Measurements from ENCODE around the gene GTPBP2.
A peak's percentile ranks its signal among the peaks of the same experiment; 100 is the strongest.
"Not testable (repeated sequence)": the region's sequence is repeated elsewhere in the genome, so short reads cannot be mapped to it uniquely, and the experiment has no call there.

The GTPBP2 gene

GRCh38 chr6:43658161-43658560 is 29.1 kb upstream of the GTPBP2 start:
- no peak for DNase-seq

GRCh38 chr6:43657221-43657802 is 28.2 kb upstream of the GTPBP2 start:
- no peak for DNase-seq

- not testable (repeated sequence) for DNase-seq
Observed at GRCh38 chr6:43652822-43653221, 23.8 kb upstream of the GTPBP2 start.

GRCh38 chr6:43648248-43648647 is 19.2 kb upstream of the GTPBP2 start:
- no peak for DNase-seq

GRCh38 chr6:43647613-43648012 is 18.5 kb upstream of the GTPBP2 start:
- DNase-seq: no peak

- no peak for DNase-seq
Observed at GRCh38 chr6:43645613-43645964, 16.5 kb upstream of the GTPBP2 start.

GRCh38 chr6:43644940-43645612 is 16.0 kb upstream of the GTPBP2 start, which contains the start of gene RSPH9:
Gene RSPH9 (plus strand): TSS chr6:43645036. CDS start chr6:43645099, 63 bp downstream.
- peak; percentile 61 for DNase-seq

- no peak for DNase-seq
Observed at GRCh38 chr6:43639984-43640800, 11.1 kb upstream of the GTPBP2 start.

GRCh38 chr6:43636308-43636659 is 7.2 kb upstream of the GTPBP2 start:
- DNase-seq: no peak

GRCh38 chr6:43635387-43636307 is 6.6 kb upstream of the GTPBP2 start, which contains the start of gene MAD2L1BP:
Gene MAD2L1BP (plus strand): TSS chr6:43635840. CDS start chr6:43635876, 36 bp downstream.
- DNase-seq: peak; percentile 80

GRCh38 chr6:43634702-43635303 is 5.7 kb upstream of the GTPBP2 start:
- no peak for DNase-seq

- not testable (repeated sequence) for DNase-seq
Observed at GRCh38 chr6:43633002-43633401, 3.9 kb upstream of the GTPBP2 start.

GRCh38 chr6:43630980-43631619 is 2.0 kb upstream of the GTPBP2 start:
- DNase-seq: no peak

GRCh38 chr6:43629505-43630300 is 639 bp upstream of the GTPBP2 start:
- DNase-seq: peak; percentile 95

GRCh38 chr6:43628393-43629103 is 516 bp downstream of the GTPBP2 start:
- DNase-seq: peak; percentile 46

- no peak for DNase-seq
Observed at GRCh38 chr6:43627008-43627825, 1.8 kb downstream of the GTPBP2 start.

- no peak for DNase-seq
Observed at GRCh38 chr6:43625393-43625992, 3.6 kb downstream of the GTPBP2 start.

GRCh38 chr6:43624786-43625288 is 4.2 kb downstream of the GTPBP2 start:
- no peak for DNase-seq
